HG03066 (cell line): ENCODE measurements around the gene MCF2L2.
A peak's percentile ranks its signal among the peaks of the same experiment; 100 is the strongest.
"Not testable (repeated sequence)": the region's sequence is repeated elsewhere in the genome, so short reads cannot be mapped to it uniquely, and the experiment has no call there.

ENCODE experiments used
- ATAC-seq: cut with Tn5 transposase; IDR thresholded peaks from one replicate; pipeline ENCODE4 v1.9.1; 2021; ENCODE audit warnings: low read depth; ENCODE audit not compliant: unreplicated experiment

The MCF2L2 gene

DNA sequence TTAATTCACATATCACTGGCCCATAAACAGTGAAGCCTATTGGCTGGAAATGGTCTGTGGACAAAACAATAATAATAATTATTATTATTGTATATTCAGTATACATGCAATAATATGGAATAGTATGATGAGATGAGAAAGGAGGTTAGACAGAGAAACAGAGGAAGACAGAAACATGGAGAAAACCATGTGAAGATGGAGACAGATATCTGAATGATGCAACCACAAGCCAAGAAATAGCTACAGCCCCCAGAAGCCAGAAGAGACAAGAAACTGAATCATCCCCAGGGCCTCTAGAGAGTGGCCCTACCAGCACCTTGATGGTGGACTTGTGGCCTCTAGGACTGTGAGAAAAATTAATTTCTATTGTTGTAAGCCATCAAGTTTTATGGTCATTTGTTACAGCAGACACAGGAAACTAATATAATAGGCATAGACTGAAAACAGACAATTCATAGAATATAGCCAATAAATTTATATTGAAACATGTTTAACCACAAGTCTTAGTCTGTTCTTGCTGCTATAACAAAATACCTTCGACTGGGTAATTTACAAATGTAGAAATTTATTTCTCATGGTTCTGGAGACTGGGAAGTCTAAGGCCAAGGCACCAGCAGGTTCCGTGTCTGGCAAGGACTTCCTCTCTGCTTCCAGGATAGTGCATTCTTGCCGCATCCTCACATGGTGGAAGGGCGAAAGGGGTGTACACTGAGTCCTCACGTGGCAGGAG, 31.6 kb downstream of the MCF2L2 start:
- ATAC-seq: no peak

DNA sequence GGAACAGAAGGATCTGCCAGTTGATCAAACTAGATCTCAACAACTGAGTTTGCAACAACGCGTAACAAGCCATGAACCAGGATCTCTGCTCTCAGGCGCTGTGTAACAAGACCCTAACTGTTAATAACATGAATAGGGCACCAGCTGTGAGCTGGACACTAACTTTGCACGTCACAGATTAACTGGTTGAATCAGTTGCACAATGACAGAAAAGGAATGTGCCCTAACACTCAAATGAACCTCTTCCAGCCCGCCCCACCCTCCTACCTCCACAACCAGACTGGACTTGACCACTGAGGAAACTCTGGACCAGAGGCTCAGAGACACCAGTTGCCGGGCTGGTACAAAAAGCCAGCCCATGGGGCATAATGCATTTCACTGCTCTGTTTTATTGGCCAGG, 34.3 kb downstream of the MCF2L2 start:
- no peak for ATAC-seq

DNA sequence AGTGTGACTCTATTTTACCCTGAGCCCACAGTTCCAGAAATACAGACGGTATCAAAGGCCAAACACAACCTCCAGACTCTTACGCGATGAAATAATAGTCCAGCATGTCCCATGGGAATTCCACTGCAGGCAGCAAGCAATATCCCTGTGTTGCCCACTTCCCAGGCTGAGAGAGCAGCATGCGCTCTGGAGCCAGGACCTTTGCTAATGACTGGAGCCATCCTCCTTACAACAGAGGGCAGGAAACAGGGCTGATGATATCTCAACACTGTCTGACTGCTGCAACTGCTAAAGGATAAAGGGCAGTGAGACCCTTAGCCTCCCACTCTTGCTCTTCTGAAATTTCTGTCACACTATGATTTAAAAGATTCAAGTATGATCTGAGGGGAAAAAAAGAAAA, 34.8 kb downstream of the MCF2L2 start:
- ATAC-seq: no peak

DNA sequence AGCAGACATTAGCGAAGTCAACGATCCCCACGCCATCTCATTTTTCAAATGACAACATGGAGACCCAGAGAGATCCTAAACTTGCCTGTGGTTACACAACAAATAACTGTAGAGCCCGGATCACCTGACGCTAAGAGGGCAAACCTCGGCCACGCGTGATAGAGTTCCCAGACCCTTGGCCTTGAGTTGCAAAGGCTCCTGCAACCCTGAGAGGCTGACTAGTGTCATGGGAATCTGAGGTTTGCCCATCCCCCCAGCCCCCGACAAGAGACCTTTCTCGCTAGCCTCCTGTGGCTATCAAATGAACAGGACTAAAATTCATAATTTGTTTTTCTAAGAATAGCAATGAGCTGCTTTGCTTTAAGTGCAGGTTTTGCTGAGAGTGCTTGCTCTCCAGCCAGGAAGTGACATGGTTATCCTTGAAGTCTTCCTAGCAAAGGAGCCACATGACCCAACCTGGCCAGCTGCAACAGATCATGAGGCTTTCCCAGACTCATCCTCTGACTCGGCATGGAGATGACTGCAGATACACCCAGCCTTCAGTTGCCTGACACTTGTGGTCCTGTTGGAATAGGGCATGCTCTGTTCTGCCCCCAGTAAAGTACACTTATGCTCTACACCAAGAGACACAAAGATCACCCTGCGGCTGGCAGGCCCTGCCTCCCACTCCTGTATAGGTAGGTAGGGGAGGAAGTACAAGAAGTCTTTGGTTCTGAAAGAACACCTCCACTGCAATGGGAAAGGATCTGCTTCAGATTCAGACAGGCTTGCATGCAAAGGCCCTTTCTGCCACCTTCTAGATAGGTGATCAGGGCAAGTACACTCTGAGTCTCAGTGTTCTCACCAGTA, 36.0 kb downstream of the MCF2L2 start:
- no peak for ATAC-seq

DNA sequence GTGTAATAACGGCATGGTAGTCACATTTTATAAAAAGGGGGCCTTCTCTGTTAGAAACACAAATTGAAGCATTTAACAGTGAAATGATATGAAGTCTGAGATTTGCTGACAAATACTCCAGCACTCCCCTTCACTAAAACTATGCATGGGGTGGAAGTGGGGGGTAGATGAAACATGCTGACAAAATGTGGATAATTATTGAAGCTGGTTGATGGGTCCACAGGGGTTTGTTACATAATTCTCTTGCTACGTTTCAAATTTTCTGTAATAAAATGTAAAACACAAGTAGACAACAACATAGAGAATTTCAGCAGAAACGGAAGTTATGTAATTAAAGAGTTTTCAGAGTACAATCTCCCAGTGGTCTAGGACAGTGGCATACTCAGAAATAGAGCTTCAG, 37.0 kb downstream of the MCF2L2 start:
- no peak for ATAC-seq

DNA sequence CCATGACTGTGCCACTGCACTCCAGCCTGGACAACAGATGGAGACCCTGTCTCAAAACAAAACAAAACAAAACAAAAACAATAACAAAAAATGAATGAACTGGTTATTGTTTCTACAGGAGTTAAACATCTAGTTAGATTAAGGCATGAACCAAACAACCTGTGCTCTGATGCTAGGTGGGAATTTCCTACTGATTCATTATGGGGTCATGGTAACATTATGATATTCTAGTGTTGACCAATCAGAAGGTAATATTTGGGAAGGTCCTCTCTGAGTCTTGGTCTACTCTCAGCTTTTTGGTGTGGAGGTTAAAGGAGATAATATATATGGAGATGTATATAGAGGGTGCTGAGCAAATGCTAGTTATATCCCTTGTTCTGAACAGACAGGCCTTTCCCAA, 37.6 kb downstream of the MCF2L2 start:
- no peak for ATAC-seq

DNA sequence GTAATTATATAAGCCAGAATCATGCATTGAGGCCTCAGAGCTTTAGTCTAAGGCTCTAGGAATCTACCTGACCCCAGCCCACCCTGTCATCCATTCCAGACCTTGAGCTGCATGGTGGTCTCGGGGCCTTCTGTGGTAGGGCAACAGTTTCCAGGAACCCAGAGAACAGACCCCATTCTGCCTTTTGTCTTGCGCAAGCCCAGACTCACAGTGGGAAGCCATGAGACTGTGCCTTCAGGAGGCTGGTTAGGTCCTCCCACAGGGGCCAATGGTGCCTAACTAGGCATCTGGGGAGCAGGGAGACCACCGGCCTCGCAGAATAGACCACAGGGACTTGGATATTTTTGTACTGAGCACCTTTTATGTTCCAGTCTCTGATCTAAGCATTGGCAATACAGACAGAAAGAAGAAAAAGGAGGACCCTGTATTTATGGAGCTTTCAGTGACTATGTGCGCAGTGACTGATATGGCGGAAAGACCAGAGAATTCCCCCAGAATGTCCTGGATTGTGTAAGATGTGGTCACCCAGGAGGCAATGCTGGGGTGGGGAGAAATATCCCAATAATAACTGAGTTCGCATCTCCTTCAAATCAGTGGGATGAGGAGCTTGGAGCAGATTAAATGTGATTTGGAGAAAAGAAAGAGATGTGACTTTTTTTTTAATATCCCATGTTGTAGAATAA, 40.1 kb downstream of the MCF2L2 start:
- no peak for ATAC-seq

DNA sequence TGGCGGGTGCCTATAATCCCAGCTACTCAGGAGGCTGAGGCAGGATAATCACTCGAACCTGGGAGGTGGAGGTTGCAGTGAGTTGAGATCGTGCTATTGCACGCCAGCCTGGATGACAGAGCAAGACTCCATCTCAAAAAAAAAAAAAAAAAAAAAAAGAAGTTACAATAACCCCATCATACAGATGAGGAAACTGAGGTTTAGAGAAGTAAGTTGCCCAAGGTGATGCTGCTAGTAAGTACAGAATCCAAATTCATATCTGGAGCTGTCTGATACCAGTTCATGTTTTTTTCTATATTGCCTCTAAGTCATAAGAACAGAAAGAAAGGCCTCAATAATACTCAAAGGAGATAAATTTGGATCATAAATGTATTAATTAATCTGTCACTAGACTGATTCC, 40.6 kb downstream of the MCF2L2 start:
- no peak for ATAC-seq

DNA sequence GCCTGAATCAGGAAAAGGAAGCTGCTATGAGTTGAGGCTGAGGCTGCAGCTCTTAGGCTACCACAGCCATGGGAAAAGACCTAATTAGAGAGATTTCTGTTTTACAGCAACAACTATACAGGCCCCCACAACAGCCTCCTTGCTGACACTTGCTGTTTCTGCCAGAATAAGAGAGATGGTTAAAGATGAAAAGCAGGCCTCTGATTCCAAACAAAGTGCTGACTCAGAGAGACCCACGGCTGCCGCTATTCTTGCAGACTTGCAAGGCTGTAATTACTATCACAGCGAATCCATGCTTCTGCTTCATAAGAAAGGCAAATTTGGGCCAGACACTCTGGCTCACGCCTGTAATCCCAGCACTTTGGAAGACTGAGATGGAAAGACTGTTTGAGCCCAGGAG, 41.8 kb downstream of the MCF2L2 start:
- no peak for ATAC-seq

DNA sequence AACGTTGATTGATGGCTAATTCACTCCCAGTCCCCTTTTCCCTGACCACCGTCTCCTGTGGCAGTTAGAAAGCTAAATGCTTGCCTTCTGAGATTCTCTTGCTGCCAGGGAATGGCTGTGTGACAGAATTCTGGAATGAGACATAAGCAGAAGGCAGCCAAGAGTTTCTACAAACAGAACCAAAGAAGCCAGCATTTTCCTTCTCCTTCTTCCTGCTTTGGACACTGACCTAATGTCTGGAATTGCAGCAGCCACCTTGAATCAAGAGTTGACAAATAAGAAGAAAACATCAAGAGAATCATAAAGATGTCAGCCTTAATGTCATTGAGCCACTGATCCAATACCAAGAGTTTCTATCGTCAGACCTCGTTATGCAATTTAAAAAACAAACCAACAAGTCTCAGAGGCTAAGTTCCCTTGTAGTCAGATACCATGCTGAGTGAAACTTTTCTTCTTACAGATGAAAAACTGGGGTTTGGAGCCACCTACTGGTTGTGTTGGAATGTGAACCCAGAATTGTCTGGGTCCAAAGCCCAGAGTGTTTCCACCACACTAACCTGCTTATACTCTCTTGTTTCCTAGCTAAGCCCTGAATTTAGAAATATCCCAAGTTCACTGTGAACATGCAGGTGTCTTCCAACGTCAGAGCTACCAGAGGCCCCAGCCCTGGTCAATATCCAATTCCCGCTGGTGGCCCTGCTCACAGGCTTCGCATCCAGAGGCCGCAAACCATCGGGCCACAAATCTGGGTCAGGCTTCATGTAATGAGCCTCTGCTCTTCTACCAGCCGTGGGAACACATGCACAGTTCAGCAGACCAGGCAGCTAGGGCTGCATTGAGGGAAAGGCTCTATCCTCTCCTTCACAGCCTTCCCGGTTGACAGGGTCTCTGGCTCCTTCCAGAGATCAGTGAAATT, 42.5 kb downstream of the MCF2L2 start:
- ATAC-seq: peak; percentile 77

DNA sequence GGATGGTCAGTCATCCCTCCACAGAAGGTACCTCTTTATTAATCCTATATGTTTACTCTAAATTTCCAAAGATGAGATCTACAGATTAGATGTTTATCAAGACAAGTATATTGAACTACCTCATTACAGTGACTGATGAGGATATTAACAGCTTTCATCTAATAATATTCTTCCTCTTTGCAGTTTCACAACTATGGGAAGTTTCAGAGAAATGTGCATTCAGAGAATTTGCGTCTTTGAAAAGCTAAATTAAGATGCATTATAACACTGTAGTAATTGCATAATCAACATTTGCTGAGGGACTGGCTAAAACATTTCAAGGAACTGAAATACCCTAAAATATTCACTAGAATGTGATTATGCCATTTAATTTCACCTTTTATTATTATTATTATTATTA, 46.7 kb downstream of the MCF2L2 start:
- ATAC-seq: no peak

DNA sequence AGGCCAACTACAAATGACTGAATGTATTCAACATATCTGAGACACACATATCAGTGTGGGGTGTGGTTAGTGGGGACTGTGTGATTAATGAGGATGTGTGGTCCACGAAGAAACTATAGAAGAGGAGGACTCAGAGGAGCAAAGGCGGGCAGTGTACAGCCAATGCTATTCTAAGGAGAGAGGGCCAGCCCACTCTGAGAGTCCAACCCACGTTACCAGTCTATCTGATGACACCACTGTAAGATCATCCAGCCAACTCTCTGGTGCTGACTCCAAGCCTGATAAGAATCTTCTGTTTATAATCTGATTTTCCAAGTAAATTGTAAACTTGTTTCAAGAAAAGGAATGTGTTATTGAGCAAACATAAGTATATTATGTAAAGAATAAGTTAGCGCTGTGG, 47.2 kb downstream of the MCF2L2 start:
- no peak for ATAC-seq

DNA sequence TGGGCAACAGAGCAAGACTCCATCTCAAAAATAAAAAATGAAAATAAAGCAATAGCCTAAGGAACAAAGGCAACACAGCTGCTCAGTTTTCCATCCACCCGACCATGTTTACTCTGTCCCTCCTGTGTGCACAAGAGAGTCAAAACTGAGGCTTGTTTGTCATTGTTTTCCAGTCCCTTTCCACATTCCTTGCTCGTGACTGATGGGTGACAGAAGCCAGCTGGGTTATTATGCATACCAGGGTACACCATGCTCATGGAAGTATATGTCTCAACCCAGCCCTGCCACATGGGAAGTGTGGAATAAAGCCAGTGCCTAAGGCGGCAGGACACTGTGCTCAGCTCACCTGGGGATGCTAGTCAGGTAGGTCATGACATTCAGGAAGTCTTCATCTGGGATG, 49.5 kb downstream of the MCF2L2 start:
- no peak for ATAC-seq

DNA sequence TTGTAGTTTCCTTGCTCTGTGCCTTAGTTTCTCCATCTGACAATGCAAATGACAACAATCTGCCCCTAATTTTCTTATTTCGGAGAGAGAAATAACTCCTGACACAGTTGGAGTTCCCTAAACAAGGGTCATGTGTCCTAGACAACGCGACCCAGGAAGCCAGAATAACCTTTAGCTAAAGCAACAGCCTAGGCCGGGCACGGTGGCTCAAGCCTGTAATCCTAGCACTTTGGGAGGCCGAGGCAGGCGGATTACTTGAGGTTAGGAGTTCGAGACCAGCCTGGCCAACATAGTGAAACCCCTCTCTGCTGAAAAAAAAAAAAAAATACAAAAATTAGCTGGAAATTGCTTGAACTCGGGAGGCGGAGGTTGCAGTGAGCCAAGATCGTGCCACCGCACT, 49.9 kb downstream of the MCF2L2 start:
- no peak for ATAC-seq

DNA sequence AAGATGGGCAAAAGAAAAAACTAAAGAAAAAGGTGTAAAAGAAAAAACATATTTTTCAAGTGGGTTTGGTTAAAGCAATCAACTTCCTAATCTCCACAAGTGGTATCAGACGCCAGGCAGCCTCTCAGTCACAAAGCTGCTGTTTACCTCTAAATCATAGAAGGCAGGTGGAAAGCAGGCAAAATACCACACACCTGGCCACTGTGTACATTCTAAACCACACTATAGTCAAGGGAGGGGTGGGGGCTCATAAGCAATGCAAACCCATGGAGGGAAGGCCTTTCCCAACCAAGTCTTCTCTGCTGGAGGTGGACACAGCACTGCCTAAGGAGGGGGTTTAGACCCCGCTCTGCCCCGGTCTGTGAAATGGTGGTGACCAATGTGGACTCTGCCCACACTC, 50.4 kb downstream of the MCF2L2 start:
- ATAC-seq: no peak

DNA sequence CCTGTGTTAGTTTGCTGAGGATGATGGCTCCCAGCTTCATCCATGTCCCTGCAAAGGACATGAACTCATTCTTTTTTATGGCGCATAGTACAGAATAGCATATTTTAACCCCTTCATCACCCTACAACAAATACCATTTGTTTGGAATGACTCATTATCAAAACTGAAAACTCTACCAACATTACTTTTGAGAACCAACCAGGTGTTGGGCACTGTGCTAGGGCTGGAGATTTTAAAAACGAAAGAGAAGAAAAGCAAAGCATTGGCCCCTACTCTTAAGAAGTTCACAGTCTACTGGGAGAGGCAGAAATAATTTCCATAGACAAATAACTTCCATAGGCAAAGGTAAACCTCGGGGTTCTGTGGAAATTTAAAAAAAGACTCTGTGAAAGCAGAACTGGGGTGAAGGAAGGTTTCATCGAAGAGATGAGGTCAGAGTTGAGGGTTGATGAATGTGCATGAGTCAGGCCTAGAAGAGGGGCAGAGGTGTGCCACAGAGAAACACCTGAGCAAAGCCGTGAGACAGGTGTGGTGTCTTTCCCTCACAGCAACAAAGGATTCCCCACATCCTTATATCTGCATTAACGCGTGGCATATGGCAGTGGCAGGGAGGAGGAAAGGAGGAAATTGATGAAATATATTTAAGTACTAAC, 51.0 kb downstream of the MCF2L2 start:
- no peak for ATAC-seq

DNA sequence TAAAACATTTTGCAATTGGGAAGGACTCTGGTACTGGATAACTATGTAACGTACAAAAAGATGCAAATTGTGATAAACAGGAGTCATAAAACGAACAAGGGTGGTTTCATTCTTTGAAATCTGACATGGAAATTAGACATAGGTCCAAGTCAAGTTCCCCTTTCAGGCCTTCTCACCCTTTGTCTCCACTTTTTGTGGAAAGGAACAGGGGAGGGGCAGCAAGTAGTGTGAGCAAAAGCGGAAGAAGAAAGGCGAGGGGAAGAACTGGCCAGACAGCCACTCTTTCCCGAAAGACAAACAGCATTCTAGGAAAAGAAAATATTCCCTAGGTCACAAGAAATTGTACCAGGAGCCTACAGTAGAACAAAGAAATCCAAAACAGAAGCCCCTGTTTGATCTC, 52.6 kb downstream of the MCF2L2 start:
- ATAC-seq: no peak

DNA sequence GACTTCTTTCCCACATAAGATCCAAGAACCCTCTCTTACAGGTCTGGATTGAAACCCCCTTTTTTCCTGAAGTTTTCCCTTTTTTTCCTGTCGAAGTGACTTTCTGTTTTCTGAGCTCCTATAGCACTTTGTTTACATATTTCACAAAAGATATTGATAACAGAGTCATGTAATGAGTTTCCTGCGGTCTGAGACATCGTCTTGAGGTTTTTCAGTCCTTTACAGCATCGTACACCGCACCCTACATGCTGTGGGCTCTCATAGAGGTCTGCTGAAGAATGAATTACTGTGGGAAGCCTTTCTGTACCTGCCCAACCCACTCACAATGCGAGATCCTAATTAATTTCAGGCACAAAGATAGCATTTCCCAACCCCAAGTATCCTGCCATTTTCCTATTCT, 53.1 kb downstream of the MCF2L2 start:
- no peak for ATAC-seq

DNA sequence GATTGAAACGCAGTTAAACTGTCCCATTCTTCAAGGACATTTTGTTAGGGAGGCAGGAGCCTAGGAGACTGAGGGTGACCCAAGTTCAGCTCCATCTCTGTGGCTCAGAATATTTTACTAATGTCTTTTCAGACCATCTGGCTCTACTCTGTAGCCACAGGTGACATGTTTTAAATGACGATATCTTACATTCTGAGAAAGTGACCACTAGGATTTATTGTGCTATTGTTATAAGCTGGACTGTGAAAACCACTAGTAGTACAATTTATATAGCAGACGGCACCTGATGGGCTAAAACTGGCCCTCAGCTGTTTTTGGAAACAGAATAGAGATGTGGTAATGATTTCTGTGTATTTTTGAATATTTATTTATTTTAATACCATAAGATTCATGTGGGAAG, 55.5 kb downstream of the MCF2L2 start:
- ATAC-seq: no peak

DNA sequence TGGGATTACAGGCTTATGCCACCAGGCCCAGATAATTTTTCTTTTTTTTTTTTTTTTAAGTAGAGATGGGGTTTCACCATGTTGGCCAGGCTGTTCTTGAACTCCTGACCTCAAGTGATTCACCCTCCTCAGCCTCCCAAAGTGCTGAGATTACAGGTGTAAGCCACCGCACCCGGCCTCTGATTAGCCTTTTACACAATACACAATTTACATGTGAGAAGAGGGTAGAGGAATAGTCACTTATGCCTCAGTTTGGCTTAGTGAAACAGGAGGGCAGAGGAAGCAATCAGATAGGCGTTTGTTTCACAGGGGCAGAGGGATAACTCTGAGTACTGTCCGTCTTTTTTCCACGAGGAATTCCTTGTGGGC, 56.8 kb downstream of the MCF2L2 start:
- not testable (repeated sequence) for ATAC-seq
